ENCODE data around the gene MEGF11. TPM values are rescaled to one million over a fixed set of nuclear protein-coding genes. Genes with fewer than 3 reads are reported as not detected.
A peak's percentile ranks its signal among the peaks of the same experiment; 100 is the strongest.

The MEGF11 gene
- total and polyA plus RNA-seq, 8 donors: 0.05 to 0.92 (median 0.14) TPM; not detected in 4

- Histone ChIP-seq H3K4me1 (peaks cover 12 to 49% (median 35%) of the 10 kb centered on the region in 4 donors), H3K36me3 (no peaks in the 10 kb centered on the region), H3K4me3 (peak overlapping the region in 3 of 4 donors; percentile 74 to 80 (median 79)), H3K27me3 (no peaks in the 10 kb centered on the region), H3K27ac (peak overlapping the region in 2 of 5 donors; percentile 92 to 96), H3K9me3 (no peaks in the 10 kb centered on the region)
- no peak for DNase-seq
- 66 to 80% (median 71%) methylated on average over 6 of the region's 6 CpGs for WGBS, 5 donors
- no peak for TF ChIP-seq POLR2A (IDR thresholded peaks at IDR 0.05)
- TF ChIP-seq, protein P1, sequence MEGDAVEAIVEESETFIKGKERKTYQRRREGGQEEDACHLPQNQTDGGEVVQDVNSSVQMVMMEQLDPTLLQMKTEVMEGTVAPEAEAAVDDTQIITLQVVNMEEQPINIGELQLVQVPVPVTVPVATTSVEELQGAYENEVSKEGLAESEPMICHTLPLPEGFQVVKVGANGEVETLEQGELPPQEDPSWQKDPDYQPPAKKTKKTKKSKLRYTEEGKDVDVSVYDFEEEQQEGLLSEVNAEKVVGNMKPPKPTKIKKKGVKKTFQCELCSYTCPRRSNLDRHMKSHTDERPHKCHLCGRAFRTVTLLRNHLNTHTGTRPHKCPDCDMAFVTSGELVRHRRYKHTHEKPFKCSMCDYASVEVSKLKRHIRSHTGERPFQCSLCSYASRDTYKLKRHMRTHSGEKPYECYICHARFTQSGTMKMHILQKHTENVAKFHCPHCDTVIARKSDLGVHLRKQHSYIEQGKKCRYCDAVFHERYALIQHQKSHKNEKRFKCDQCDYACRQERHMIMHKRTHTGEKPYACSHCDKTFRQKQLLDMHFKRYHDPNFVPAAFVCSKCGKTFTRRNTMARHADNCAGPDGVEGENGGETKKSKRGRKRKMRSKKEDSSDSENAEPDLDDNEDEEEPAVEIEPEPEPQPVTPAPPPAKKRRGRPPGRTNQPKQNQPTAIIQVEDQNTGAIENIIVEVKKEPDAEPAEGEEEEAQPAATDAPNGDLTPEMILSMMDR (IDR thresholded peaks at IDR 0.05): no peak
- no peak for TF ChIP-seq EP300 (IDR thresholded peaks at IDR 0.05)
- TF ChIP-seq POLR2AphosphoS5 (IDR thresholded peaks at IDR 0.05): no peak
- intact Hi-C loops (cut with DNase I; ENCODE audit: low total_unique reads): no loop called here
Measured at GRCh38 chr15:66291816-66292570, 38.4 kb upstream of the MEGF11 start.

- Histone ChIP-seq H3K9me3 (no peaks in the 10 kb centered on the region), H3K4me1 (peaks cover 12 to 41% (median 30%) of the 10 kb centered on the region in 4 donors), H3K27ac (no peak overlapping the region), H3K36me3 (no peaks in the 10 kb centered on the region), H3K4me3 (no peak overlapping the region), H3K27me3 (no peaks in the 10 kb centered on the region)
- TF ChIP-seq POLR2AphosphoS5 (IDR thresholded peaks at IDR 0.05) (no peak), POLR2A (IDR thresholded peaks at IDR 0.05) (no peak), EP300 (IDR thresholded peaks at IDR 0.05) (no peak)
- TF ChIP-seq, protein P1 (IDR thresholded peaks at IDR 0.05): no peak
- no peak for DNase-seq
- intact Hi-C loops (cut with DNase I; ENCODE audit: low total_unique reads): no loop called here
Measured at GRCh38 chr15:66290518-66290917, 37.0 kb upstream of the MEGF11 start.

DNA sequence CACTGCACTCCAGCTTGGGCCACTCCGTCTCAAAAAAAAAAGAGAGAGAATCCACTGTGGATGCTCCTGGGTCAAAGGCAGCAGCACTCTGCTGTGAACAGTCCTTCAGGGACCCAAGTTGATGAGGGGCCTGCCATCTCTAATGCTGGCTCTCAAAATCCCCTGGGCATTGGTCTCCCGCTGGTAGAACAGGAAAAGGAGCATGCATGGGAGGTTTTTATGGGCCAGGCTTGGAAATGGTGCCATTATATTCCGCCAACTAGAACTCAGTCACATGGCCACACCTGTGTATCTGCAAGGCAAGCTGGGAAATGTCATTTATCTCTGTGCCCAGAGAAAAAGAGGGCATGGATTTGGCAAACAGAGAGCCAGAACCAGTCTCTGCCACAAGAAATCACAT, 36.5 kb upstream of the MEGF11 start:
- no peaks in the 10 kb centered on the region for H3K36me3 ChIP-seq
- TF ChIP-seq, protein P1 (IDR thresholded peaks at IDR 0.05): no peak
- TF ChIP-seq POLR2AphosphoS5 (IDR thresholded peaks at IDR 0.05): no peak
- intact Hi-C loops (cut with DNase I; ENCODE audit: low total_unique reads): no loop called here
- H3K27me3 ChIP-seq: no peaks in the 10 kb centered on the region
- H3K27ac ChIP-seq: no peak overlapping the region
- H3K9me3 ChIP-seq: no peaks in the 10 kb centered on the region
- peaks cover 11 to 36% (median 27%) of the 10 kb centered on the region in 4 donors for H3K4me1 ChIP-seq
- no peak for DNase-seq
- 87 to 100% (median 97%) methylated on average over 2 to 3 of the region's 3 CpGs for WGBS, 5 donors
- H3K4me3 ChIP-seq: no peak overlapping the region

DNA sequence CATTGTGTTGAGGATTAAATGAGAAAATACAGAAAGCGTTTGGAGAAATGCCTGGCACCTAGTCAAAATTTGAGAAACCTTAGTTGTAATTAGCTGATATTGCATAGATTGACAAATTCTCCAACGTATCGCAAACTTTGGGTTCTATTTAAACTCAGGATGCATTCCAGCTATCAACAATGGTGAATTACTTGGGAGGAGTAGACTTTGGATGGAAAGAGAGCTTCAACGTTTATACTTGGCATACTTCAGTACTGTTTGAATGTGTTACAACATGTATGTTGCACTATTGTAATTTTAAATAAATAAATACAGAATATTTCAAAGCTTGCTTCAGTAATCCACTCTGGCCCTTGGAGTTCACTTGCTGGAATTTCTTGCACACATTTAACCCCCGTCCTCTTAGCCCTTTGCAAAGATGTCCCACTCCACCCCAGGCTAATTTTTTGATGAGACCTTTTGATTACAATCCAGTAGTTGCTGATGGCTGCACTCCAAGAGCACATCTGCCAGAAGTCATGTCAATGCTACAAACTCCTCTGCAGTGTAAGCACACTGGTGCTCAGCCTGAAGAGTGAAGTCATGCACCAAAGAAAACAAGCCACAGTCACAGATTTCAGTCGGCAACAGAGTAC, 35.1 kb upstream of the MEGF11 start:
- Histone ChIP-seq H3K4me1 (peaks cover 0 to 24% (median 17%) of the 10 kb centered on the region in 4 donors), H3K27me3 (no peaks in the 10 kb centered on the region), H3K36me3 (no peaks in the 10 kb centered on the region), H3K9me3 (no peaks in the 10 kb centered on the region), H3K27ac (no peak overlapping the region), H3K4me3 (no peak overlapping the region)
- peak in 1 of 2 donors; percentile 55 for DNase-seq
- TF ChIP-seq, protein P1 (IDR thresholded peaks at IDR 0.05): no peak
- TF ChIP-seq POLR2AphosphoS5 (IDR thresholded peaks at IDR 0.05) (no peak), POLR2A (IDR thresholded peaks at IDR 0.05) (no peak), EP300 (IDR thresholded peaks at IDR 0.05) (no peak)
- intact Hi-C loops (cut with DNase I; ENCODE audit: low total_unique reads): no loop called here
- 63 to 76% (median 71%) methylated on average over 6 of the region's 6 CpGs for WGBS, 5 donors
